GM12878 (cell line): ENCODE results near the gene ADAM23. TPM values are rescaled to one million over a fixed set of nuclear protein-coding genes. Genes with fewer than 3 reads are reported as not detected.

Source experiments
- ATAC-seq: fragments of 200-7000 bp; cut with Tn5 transposase; 3 replicates; pipeline ENCODE4 v1.9.1; 2020; ENCODE audit warnings: mild to moderate bottlenecking, moderate library complexity
- BruUV-seq: library from RNA; stranded (reverse); fragments of 400-500 nt; replicated peaks from 2 replicates; lab custom pipeline; 2021; lab: Mats Ljungman, UMichigan
- CTCF ChIA-PET: fragments of 300-600 bp; sonication (Branson Sonifier 250); formaldehyde crosslinking; extraction: SDS; loops from one replicate; lab custom pipeline; 2021; ENCODE audit warnings: inconsistent platforms; lab: Yijun Ruan, JAX
- POLR2A ChIA-PET: fragments of 350-600 bp; formaldehyde crosslinking; extraction: SDS; loops from one replicate; lab custom pipeline; 2021; ENCODE audit warnings: inconsistent platforms; lab: Charles Lee
- RAD21 ChIA-PET: fragments of 300-600 bp; sonication (Branson Sonifier 250); formaldehyde crosslinking; loops from one replicate; lab custom pipeline; 2023; ENCODE audit warnings: antibody characterized with exemption; ENCODE audit not compliant: unreplicated experiment; lab: Charles Lee
- SMC1A ChIA-PET: fragments of 300-600 bp; sonication (Branson Sonifier 250); formaldehyde crosslinking; loops from one replicate; lab custom pipeline; 2023; ENCODE audit not compliant: unreplicated experiment, uncharacterized antibody; lab: Charles Lee
- DNase-seq: peaks from one replicate; pipeline ENCODE4 v3.0.0-alpha.2; 2011; ENCODE audit warnings: low read depth, low spot score
- FAIRE-seq: peaks from 3 replicates; lab custom pipeline; 2011; peaks lifted over from hg19 to GRCh38; lab: Jason Lieb, UNC
- H2AFZ ChIP-seq: 2 replicates; pipeline ENCODE4 v1.6.0; 2011; ENCODE audit warnings: low read depth, low read length, control low read depth; ENCODE audit not compliant: control insufficient read depth
- H3K27ac ChIP-seq: 2 replicates; pipeline ENCODE4 v1.5.1; 2011; ENCODE audit warnings: control low read depth; ENCODE audit not compliant: control insufficient read depth, insufficient read depth
- H3K27me3 ChIP-seq, 2 experiments: replicated peaks in 1 of 2; 2 replicates each; pipeline versions ENCODE4 v1.6.0 to v1.6.1; 2011; ENCODE audit warnings: low read length in 1 of 2; ENCODE audit not compliant: control insufficient read depth in 2 of 2, insufficient read depth in 2 of 2
- H3K36me3 ChIP-seq, 2 experiments: 2 replicates each; pipeline ENCODE4 v1.5.1; 2011; ENCODE audit warnings: low read length in 1 of 2; ENCODE audit not compliant: control insufficient read depth in 2 of 2, insufficient read depth in 2 of 2
- H3K4me1 ChIP-seq: 2 replicates; pipeline ENCODE4 v1.6.1; 2011; ENCODE audit warnings: mild to moderate bottlenecking, low read length, moderate library complexity, mixed read lengths; ENCODE audit not compliant: control insufficient read depth, insufficient read depth
- H3K4me2 ChIP-seq: 2 replicates; pipeline ENCODE4 v1.6.0; 2011; ENCODE audit warnings: control low read depth; ENCODE audit not compliant: control insufficient read depth, insufficient read depth
- H3K4me3 ChIP-seq: fragments of 200-600 bp; sonication (generic); 2 replicates; pipeline ENCODE4 v1.5.1; 2016
- H3K79me2 ChIP-seq: 2 replicates; pipeline ENCODE4 v1.6.0; 2011; ENCODE audit warnings: low read length; ENCODE audit not compliant: control insufficient read depth, insufficient read depth
- H3K9ac ChIP-seq: 2 replicates; pipeline ENCODE4 v1.8.0; 2011; ENCODE audit warnings: low read length, control low read depth, mixed read lengths; ENCODE audit not compliant: control insufficient read depth, insufficient read depth
- H3K9me3 ChIP-seq: replicated peaks from 3 replicates; pipeline ENCODE4 v1.5.1; 2011; ENCODE audit warnings: mild to moderate bottlenecking, low read length; ENCODE audit not compliant: control insufficient read depth, insufficient read depth
- H4K20me1 ChIP-seq: 2 replicates; pipeline ENCODE4 v1.6.0; 2011; ENCODE audit not compliant: control insufficient read depth, insufficient read depth
- BRCA1 ChIP-seq: IDR thresholded peaks from 2 replicates; pipeline ENCODE4 v1.6.1; 2011; ENCODE audit warnings: low read depth, low read length, improper control_type of control experiment
- ETV6 ChIP-seq, 2 experiments: fragments of 450-650 bp in 1 of 2; IDR thresholded peaks in 1 of 2; conservative IDR thresholded peaks in 1 of 2; 2 replicates each; pipeline ENCODE4 v1.6.1; 2014; ENCODE audit warnings: antibody characterized with exemption in 1 of 2, borderline replicate concordance in 1 of 2, low read depth in 1 of 2, mild to moderate bottlenecking in 1 of 2, moderate library complexity in 1 of 2
- GABPA ChIP-seq: IDR thresholded peaks from 2 replicates; pipeline ENCODE4 v1.6.1; 2014; ENCODE audit warnings: antibody characterized with exemption, low read depth, mild to moderate bottlenecking, inconsistent platforms
- IKZF1 ChIP-seq: fragments of 450-650 bp; conservative IDR thresholded peaks from 2 replicates; pipeline ENCODE4 v1.6.1; 2017; ENCODE audit warnings: antibody characterized with exemption, mild to moderate bottlenecking
- IKZF2 ChIP-seq, 2 experiments: fragments of 450-650 bp; IDR thresholded peaks; 2 replicates each; pipeline ENCODE4 v1.6.1; 2017; ENCODE audit warnings: mild to moderate bottlenecking in 2 of 2, moderate library complexity in 2 of 2
- NBN ChIP-seq: fragments of 450-650 bp; IDR thresholded peaks from 2 replicates; pipeline ENCODE4 v1.6.1; 2016
- NFIC ChIP-seq: IDR thresholded peaks from 2 replicates; pipeline ENCODE4 v1.6.1; 2012; ENCODE audit warnings: low read depth, mild to moderate bottlenecking, inconsistent platforms, low read length, moderate library complexity
- NR2F1 ChIP-seq: fragments of 450-650 bp; conservative IDR thresholded peaks from 2 replicates; pipeline ENCODE4 v1.6.1; 2017; ENCODE audit warnings: mild to moderate bottlenecking
- PBX3 ChIP-seq: IDR thresholded peaks from 2 replicates; pipeline ENCODE4 v1.6.1; 2011; ENCODE audit warnings: mild to moderate bottlenecking, low read depth, low read length, moderate library complexity; ENCODE audit not compliant: insufficient replicate concordance
- PML ChIP-seq: IDR thresholded peaks from 2 replicates; pipeline ENCODE4 v1.6.1; 2012; ENCODE audit warnings: low read length, inconsistent platforms
- PRDM15 ChIP-seq: fragments of 450-650 bp; formaldehyde crosslinking; IDR thresholded peaks from 2 replicates; pipeline ENCODE4 v1.4.0; 2020; ENCODE audit warnings: mild to moderate bottlenecking, moderate library complexity
- RAD21 ChIP-seq: IDR thresholded peaks from 2 replicates; pipeline ENCODE4 v1.6.1; 2011; ENCODE audit warnings: mild to moderate bottlenecking, low read depth, low read length, moderate library complexity; ENCODE audit not compliant: insufficient read depth
- SP1 ChIP-seq: IDR thresholded peaks from one replicate; pipeline ENCODE4 v1.6.1; 2011; ENCODE audit warnings: low read depth, low read length
- STAT3 ChIP-seq: IDR thresholded peaks from 2 replicates; pipeline ENCODE4 v1.6.1; 2011; ENCODE audit warnings: low read depth, low read length, improper control_type of control experiment
- TCF3 ChIP-seq: IDR thresholded peaks from 2 replicates; pipeline ENCODE4 v1.6.1; 2012; ENCODE audit warnings: low read depth, mild to moderate bottlenecking, low read length, borderline replicate concordance; ENCODE audit not compliant: insufficient read depth
- USF2 ChIP-seq: IDR thresholded peaks from 2 replicates; pipeline ENCODE4 v1.6.1; 2011; ENCODE audit warnings: low read depth, low read length, improper control_type of control experiment, borderline replicate concordance
- ZSCAN29 ChIP-seq: fragments of 450-650 bp; IDR thresholded peaks from 2 replicates; pipeline ENCODE4 v1.6.1; 2017; ENCODE audit warnings: mild to moderate bottlenecking, moderate library complexity
- WGBS: methylation state at CpG from one replicate; pipeline ENCODE4 v1.1.6; 2016; ENCODE audit warnings: low lambda C conversion rate; ENCODE audit not compliant: insufficient replicate concordance, insufficient coverage; ENCODE audit errors: missing lambda C conversion rate; 5-methylcytosine and 5-hydroxymethylcytosine counted together
- in situ Hi-C: fragments of 300-500 bp; cut with MboI; formaldehyde crosslinking; loops from 9 replicates; pipeline ENCODE4 v1.14.3; 2018; ENCODE audit warnings: mixed read lengths
- intact Hi-C: fragments of 100-400 bp; cut with micrococcal nuclease; formaldehyde crosslinking; loops from one replicate; pipeline ENCODE4 v1.14.2; 2022; ENCODE audit not compliant: unreplicated experiment
- polyA plus RNA-seq, 11 experiments: library from polyadenylated mRNA; depleted of rRNA in 4 of 11; unstranded in 6 of 11; stranded (reverse) in 5 of 11; fragments of >200 nt; fragmentation: Nextera tagmentation in 4 of 11; fragmentation: Illumina TruSeq in 1 of 11; extraction: Ambion mirVana in 4 of 11; extraction: Trizol in 1 of 11; gene quantifications; 1 replicate in 1 of 11; 2 replicates in 10 of 11; pipeline versions ENCODE4 v1.2.1 to v1.2.3, GENCODE V29; 2011 to 2016; ENCODE audit warnings: inconsistent platforms in 2 of 11, missing spikeins in 2 of 11, low read depth in 1 of 11
- total RNA-seq, 4 experiments: library from RNA; depleted of rRNA in 3 of 4; stranded (reverse); fragments of >200 nt in 3 of 4; fragmentation: Illumina TruSeq in 1 of 4; extraction: Trizol in 1 of 4; gene quantifications; 2 replicates each; pipeline versions ENCODE4 v1.2.1 to v1.2.3, GENCODE V29; 2013 to 2021
- TF ChIP-seq, protein P1 (sequence below): IDR thresholded peaks from 2 replicates; pipeline ENCODE4 v1.6.1; 2011; ENCODE audit warnings: borderline replicate concordance, low read depth, mild to moderate bottlenecking, moderate library complexity, mixed read lengths, low read length; ENCODE audit not compliant: insufficient read depth; ENCODE audit errors: extremely low read length

The ADAM23 gene
- total and polyA plus RNA-seq, 10 of the 15 experiments (the other 5 are each of a cell fraction or from before 2014, with no cell fraction given): 5.7 to 41.8 (median 15.6) TPM

- H3K9me3 ChIP-seq: no peaks in the 10 kb centered on the region
- ATAC-seq: peak; percentile 77
- DNase-seq: no peak
- H3K27me3 ChIP-seq: no peaks in the 10 kb centered on the region
- H3K36me3 ChIP-seq: no peaks in the 10 kb centered on the region
- no peak overlapping the region for H3K4me2 ChIP-seq
- no TSS peak for BruUV-seq
- POLR2A ChIA-PET: no interaction called here
- no peak overlapping the region for H3K4me3 ChIP-seq
- SMC1A ChIA-PET: interaction anchor here (1.1 kb wide), 1 partner anchor 19 kb away, joined by 3 read pairs; no protein-coding TSS in a partner anchor
- no peak for TF ChIP-seq BRCA1
- TF ChIP-seq STAT3: no peak
- TF ChIP-seq PML: no peak
- TF ChIP-seq USF2: no peak
- TF ChIP-seq TCF3: no peak
- no peak for TF ChIP-seq PBX3
- TF ChIP-seq NBN: no peak
- TF ChIP-seq, protein P1, sequence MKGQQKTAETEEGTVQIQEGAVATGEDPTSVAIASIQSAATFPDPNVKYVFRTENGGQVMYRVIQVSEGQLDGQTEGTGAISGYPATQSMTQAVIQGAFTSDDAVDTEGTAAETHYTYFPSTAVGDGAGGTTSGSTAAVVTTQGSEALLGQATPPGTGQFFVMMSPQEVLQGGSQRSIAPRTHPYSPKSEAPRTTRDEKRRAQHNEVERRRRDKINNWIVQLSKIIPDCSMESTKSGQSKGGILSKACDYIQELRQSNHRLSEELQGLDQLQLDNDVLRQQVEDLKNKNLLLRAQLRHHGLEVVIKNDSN: no peak
- TF ChIP-seq IKZF1: no peak
- TF ChIP-seq NFIC: no peak
- no peak for TF ChIP-seq PRDM15 (CRISPR knock-in tag)
- TF ChIP-seq GABPA: no peak
- no peak for TF ChIP-seq ETV6 (conservative IDR thresholded peaks at IDR 0.05 in 1 of 2, IDR thresholded peaks at IDR 0.05 in 1 of 2; ENCODE audit: borderline replicate concordance in 1 of 2, low read depth in 1 of 2)
- TF ChIP-seq RAD21: no peak
- no peak for TF ChIP-seq SP1
- TF ChIP-seq ZSCAN29: no peak
- no peak for TF ChIP-seq IKZF2 (IDR thresholded peaks at IDR 0.05)
- no peak for TF ChIP-seq NR2F1
- no peak overlapping the region for H3K9ac ChIP-seq
- in situ Hi-C loops: no loop called here
- RAD21 ChIA-PET: interaction anchor here (2.0 kb wide), 1 partner anchor 72 kb away, joined by 4 read pairs; no protein-coding TSS in a partner anchor
- WGBS: 23% methylated on average over 4 of the region's 4 CpGs
- FAIRE-seq: no peak
- no peak overlapping the region for H3K27ac ChIP-seq
- no peak overlapping the region for H2AFZ ChIP-seq
- H4K20me1 ChIP-seq: no peaks in the 10 kb centered on the region
- no peaks in the 10 kb centered on the region for H3K4me1 ChIP-seq
- CTCF ChIA-PET: interaction anchor here (1.5 kb wide), 1 partner anchor 23 kb away, joined by 3 read pairs; no protein-coding TSS in a partner anchor
- no peaks in the 10 kb centered on the region for H3K79me2 ChIP-seq
- intact Hi-C loops: no loop called here
Measured at GRCh38 chr2:206535260-206535986, 92.1 kb downstream of the ADAM23 start.
